PC-3 (cell line): Measurements from ENCODE around the gene PAQR5. TPM values are rescaled to one million over a fixed set of nuclear protein-coding genes. Genes with fewer than 3 reads are reported as not detected.
A peak's percentile ranks its signal among the peaks of the same experiment; 100 is the strongest.

Experiments
- ATAC-seq: fragments of 200-7000 bp; cut with Tn5 transposase; 2 replicates; pipeline ENCODE4 v1.9.1; 2020; ENCODE audit warnings: mild to moderate bottlenecking, moderate library complexity
- BruUV-seq: library from RNA; stranded (reverse); fragments of 400-500 nt; replicated peaks from 2 replicates; lab custom pipeline; 2021; lab: Mats Ljungman, UMichigan
- CTCF ChIA-PET: fragments of 300-600 bp; sonication (Branson Sonifier 250); formaldehyde crosslinking; loops from one replicate; lab custom pipeline; 2022; ENCODE audit warnings: antibody characterized with exemption; lab: Charles Lee
- POLR2A ChIA-PET: fragments of 300-600 bp; sonication (Branson Sonifier 250); formaldehyde crosslinking; loops from one replicate; lab custom pipeline; 2022; ENCODE audit warnings: antibody characterized with exemption; ENCODE audit not compliant: unreplicated experiment; lab: Charles Lee
- DNase-seq: peaks from one replicate; pipeline ENCODE4 v3.0.0-alpha.2; 2015
- H2AFZ ChIP-seq: fragments of 300-600 bp; sonication (generic); 2 replicates; pipeline ENCODE4 v1.6.0; 2016; ENCODE audit warnings: antibody characterized with exemption, low read length
- H3F3A ChIP-seq: fragments of 300-600 bp; sonication (generic); one replicate; pipeline ENCODE4 v1.6.0; 2017; ENCODE audit warnings: antibody characterized with exemption, low read length, control low read depth, mild to moderate bottlenecking; ENCODE audit not compliant: unreplicated experiment
- H3K27ac ChIP-seq: fragments of 300-600 bp; sonication (generic); 2 replicates; pipeline ENCODE4 v1.5.1; 2016; ENCODE audit warnings: mild to moderate bottlenecking, low read length
- H3K27me3 ChIP-seq: fragments of 300-600 bp; sonication (generic); 2 replicates; pipeline ENCODE4 v1.6.1; 2016; ENCODE audit warnings: low read length, mixed read lengths
- H3K36me3 ChIP-seq: fragments of 300-600 bp; sonication (generic); 2 replicates; pipeline ENCODE4 v1.6.1; 2016; ENCODE audit warnings: low read depth, mixed run types, low read length, mixed read lengths
- H3K4me1 ChIP-seq: fragments of 300-600 bp; sonication (generic); 2 replicates; pipeline ENCODE4 v1.5.1; 2016; ENCODE audit warnings: low read length; ENCODE audit not compliant: insufficient read depth
- H3K4me2 ChIP-seq: fragments of 300-600 bp; sonication (generic); 2 replicates; pipeline ENCODE4 v1.6.0; 2016; ENCODE audit warnings: low read length
- H3K4me3 ChIP-seq: fragments of 300-600 bp; sonication (generic); 2 replicates; pipeline ENCODE4 v1.5.1; 2016; ENCODE audit warnings: mild to moderate bottlenecking, low read length, mixed read lengths
- H3K79me2 ChIP-seq: fragments of 300-600 bp; sonication (generic); 2 replicates; pipeline ENCODE4 v1.6.1; 2017; ENCODE audit warnings: low read length, mixed read lengths
- H3K9ac ChIP-seq: fragments of 300-600 bp; sonication (generic); 2 replicates; pipeline ENCODE4 v1.6.0; 2016; ENCODE audit warnings: mild to moderate bottlenecking, low read length
- H3K9me2 ChIP-seq: fragments of 300-600 bp; sonication (generic); replicated peaks from 2 replicates; pipeline ENCODE4 v1.6.1; 2016; ENCODE audit warnings: mixed run types, low read length, mixed read lengths
- H3K9me3 ChIP-seq: fragments of 300-600 bp; sonication (generic); 2 replicates; pipeline ENCODE4 v1.6.1; 2016; ENCODE audit warnings: low read length, mixed read lengths
- H4K20me1 ChIP-seq: fragments of 300-600 bp; sonication (generic); 2 replicates; pipeline ENCODE4 v1.6.1; 2016; ENCODE audit warnings: low read length, mixed read lengths
- CTCF ChIP-seq: fragments of 300-600 bp; sonication (generic); conservative IDR thresholded peaks from 2 replicates; pipeline ENCODE4 v1.5.1; 2017; ENCODE audit warnings: antibody characterized with exemption, low read depth, mild to moderate bottlenecking, low read length
- EZH2 ChIP-seq: fragments of 300-600 bp; sonication (generic); IDR thresholded peaks from one replicate; pipeline ENCODE4 v1.6.1; 2017; ENCODE audit warnings: antibody characterized with exemption, mild to moderate bottlenecking, low read length; ENCODE audit not compliant: unreplicated experiment
- intact Hi-C: fragments of 100-400 bp; cut with micrococcal nuclease; formaldehyde crosslinking; loops from 2 replicates; pipeline ENCODE4 v1.9.0; 2023
- total RNA-seq: library from RNA; depleted of rRNA; stranded (reverse); fragments of >200 nt; gene quantifications from 2 replicates; pipeline ENCODE4 v1.2.3, GENCODE V29; 2014

The PAQR5 gene
- total RNA-seq, 1 experiment from 2014 or later: 12.2 TPM

DNA sequence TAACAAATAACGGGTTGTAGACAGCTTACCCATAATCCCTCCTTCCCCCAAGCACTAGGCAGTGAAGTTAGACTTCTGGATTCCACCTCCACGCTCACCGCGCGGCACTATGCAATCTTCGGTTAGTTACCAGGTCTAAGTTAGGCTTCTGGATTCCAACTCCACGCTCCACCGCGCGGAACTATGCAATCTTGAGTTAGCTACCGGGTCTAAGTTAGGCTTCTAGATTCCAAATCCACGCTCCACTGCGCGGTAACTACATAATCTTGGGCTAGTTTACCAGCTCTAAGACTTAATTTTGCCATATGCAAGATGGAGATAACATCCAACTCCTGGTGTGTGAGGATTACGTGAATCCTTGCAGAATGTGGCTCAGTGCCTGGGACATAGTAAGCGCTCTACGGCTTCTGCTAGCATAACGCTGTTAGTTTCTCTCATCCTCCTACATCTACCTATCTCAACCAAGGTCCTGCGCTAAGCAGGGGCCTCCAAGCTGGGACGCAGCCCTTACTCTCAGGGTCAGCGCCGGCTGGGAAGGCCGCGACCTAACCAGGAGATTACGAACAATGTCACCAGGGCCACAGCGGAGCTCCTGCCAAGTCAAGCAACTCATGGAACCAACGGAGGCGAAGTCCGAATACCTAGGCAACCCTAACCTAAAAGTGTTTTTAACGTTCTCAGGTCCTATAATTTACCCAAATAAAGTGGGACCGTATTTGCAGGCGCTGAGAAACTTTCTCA lies 153.4 kb downstream of the PAQR5 start:
- no peak overlapping the region for H3K9ac ChIP-seq
- TSS peak; percentile 69 for BruUV-seq
- H4K20me1 ChIP-seq: peaks cover 44% of the 10 kb centered on the region
- no peaks in the 10 kb centered on the region for H3K27me3 ChIP-seq
- DNase-seq (no peak), ATAC-seq (no peak)
- no peak for TF ChIP-seq EZH2
- no peak for TF ChIP-seq CTCF
- H3K79me2 ChIP-seq: peaks cover 43% of the 10 kb centered on the region
- peak overlapping the region; percentile 99 for H3K4me3 ChIP-seq
- H3K36me3 ChIP-seq: peaks cover 48% of the 10 kb centered on the region
- peaks cover 3% of the 10 kb centered on the region for H3F3A ChIP-seq
- no peak overlapping the region for H3K27ac ChIP-seq
- H3K9me2 ChIP-seq: no peaks in the 10 kb centered on the region
- ChIA-PET POLR2A (interaction anchor here (1.0 to 1.4 kb wide), 2 partner anchors 11 to 42 kb away, joined by 4 to 12 read pairs; no protein-coding TSS in a partner anchor), CTCF (interaction anchor here (1.0 kb wide), 1 partner anchor 11 kb away, joined by 4 read pairs; no protein-coding TSS in a partner anchor)
- peaks cover 17% of the 10 kb centered on the region for H3K4me1 ChIP-seq
- peak overlapping the region; percentile 80 for H2AFZ ChIP-seq
- intact Hi-C loops: no loop called here
- H3K9me3 ChIP-seq: no peaks in the 10 kb centered on the region
- H3K4me2 ChIP-seq: peak overlapping the region; percentile 74

- peaks cover 7% of the 10 kb centered on the region for H3F3A ChIP-seq
- no peak for TF ChIP-seq CTCF
- no peak for TF ChIP-seq EZH2
- peak within 1 kb of the TSS; percentile 29 for H3K27ac ChIP-seq
- no TSS peak for BruUV-seq
- peak within 1 kb of the TSS; percentile 96 for H3K9ac ChIP-seq
- no peaks in the 10 kb centered on the region for H3K9me3 ChIP-seq
- peak within 1 kb of the TSS; percentile 99 for H3K4me3 ChIP-seq
- ChIA-PET CTCF (interaction anchor here (0.6 kb wide), 1 partner anchor 10 kb away, joined by 3 read pairs; no protein-coding TSS in a partner anchor), POLR2A (interaction anchor here (1.0 to 1.4 kb wide), 2 partner anchors 10 to 42 kb away, joined by 4 to 12 read pairs; no protein-coding TSS in a partner anchor)
- DNase-seq (peak; percentile 96), ATAC-seq (peak; percentile 89)
- H3K9me2 ChIP-seq: no peaks in the 10 kb centered on the region
- H4K20me1 ChIP-seq: peaks cover 45% of the 10 kb centered on the region
- H3K4me1 ChIP-seq: peaks cover 17% of the 10 kb centered on the region
- H2AFZ ChIP-seq: peak within 1 kb of the TSS; percentile 80
- H3K79me2 ChIP-seq: peaks cover 43% of the 10 kb centered on the region
- no peaks in the 10 kb centered on the region for H3K27me3 ChIP-seq
- peak within 1 kb of the TSS; percentile 97 for H3K4me2 ChIP-seq
- intact Hi-C loops: no loop called here
- peaks cover 43% of the 10 kb centered on the region for H3K36me3 ChIP-seq
Observed at GRCh38 chr15:69452692-69453521, 154.2 kb downstream of the PAQR5 start, which contains the start of gene RPLP1. TSS of gene RPLP1 (plus strand) at chr15:69452818. CDS start at chr15:69452949, 131 bp downstream.
